GM19438 (cell line): ENCODE results near the gene COMT.

Source experiments
- ATAC-seq: cut with Tn5 transposase; IDR thresholded peaks from one replicate; pipeline ENCODE4 v1.9.1; 2021; ENCODE audit warnings: low read depth; ENCODE audit not compliant: unreplicated experiment

The COMT gene

GRCh38 chr22:19941365-19942082 is at the start of gene COMT, which contains the start of gene TXNRD2:
Gene COMT (plus strand): TSS chr22:19941772. CDS start chr22:19962527, 20,755 bp downstream.
Gene TXNRD2 (minus strand): TSS chr22:19941818. CDS start chr22:19941803, 15 bp downstream.
- no peak for ATAC-seq

- no peak for ATAC-seq
These were observed 49.2 kb upstream of the COMT start for GRCh38 chr22:19892257-19892879.

- ATAC-seq: no peak
These were observed 48.6 kb upstream of the COMT start for GRCh38 chr22:19892925-19893324.

DNA sequence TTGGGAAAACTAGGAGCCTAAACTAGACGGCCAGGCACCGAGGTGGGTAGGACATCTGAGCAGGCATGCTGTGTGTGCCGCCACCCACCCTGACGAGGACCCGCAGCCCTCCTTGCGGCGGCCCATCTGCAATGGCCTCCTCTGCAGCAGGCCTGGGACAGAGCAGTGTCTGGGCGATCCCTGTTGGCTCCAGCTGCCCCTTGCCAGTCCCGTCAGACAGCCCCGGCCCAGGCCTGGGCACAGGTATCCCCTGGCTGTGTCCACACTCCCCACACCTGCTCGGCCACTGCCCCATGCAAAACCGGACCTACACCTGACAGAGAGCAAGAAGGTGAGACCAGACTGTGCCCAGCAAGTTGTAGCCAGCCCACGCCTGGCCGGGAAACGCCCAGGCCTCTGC is 48.2 kb upstream of the COMT start:
- ATAC-seq: no peak

- no peak for ATAC-seq
These were observed 46.3 kb upstream of the COMT start for GRCh38 chr22:19895160-19895849.

- no peak for ATAC-seq
These were observed 44.8 kb upstream of the COMT start for GRCh38 chr22:19896665-19897355.

- no peak for ATAC-seq
These were observed 43.8 kb upstream of the COMT start for GRCh38 chr22:19897726-19898125.

DNA sequence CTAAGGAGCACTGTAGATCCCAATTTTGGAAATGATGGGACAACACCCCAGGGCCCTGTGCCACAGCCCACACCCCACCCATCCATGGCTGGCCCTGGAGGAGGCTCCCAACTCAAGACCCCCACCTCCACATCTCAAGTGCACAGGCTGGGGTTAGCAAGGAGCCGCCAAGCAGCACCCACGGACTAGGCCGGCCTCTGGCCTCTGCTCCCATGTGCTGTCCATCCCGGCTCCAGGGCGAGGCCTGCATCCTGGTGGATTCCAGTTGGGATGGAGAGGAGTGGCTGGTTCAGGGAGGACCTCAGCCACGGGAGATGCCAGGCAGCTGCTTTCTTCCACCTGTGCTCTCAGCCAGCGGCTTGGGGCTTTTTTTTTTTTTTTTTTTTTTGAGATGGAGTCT is 43.4 kb upstream of the COMT start:
- no peak for ATAC-seq

DNA sequence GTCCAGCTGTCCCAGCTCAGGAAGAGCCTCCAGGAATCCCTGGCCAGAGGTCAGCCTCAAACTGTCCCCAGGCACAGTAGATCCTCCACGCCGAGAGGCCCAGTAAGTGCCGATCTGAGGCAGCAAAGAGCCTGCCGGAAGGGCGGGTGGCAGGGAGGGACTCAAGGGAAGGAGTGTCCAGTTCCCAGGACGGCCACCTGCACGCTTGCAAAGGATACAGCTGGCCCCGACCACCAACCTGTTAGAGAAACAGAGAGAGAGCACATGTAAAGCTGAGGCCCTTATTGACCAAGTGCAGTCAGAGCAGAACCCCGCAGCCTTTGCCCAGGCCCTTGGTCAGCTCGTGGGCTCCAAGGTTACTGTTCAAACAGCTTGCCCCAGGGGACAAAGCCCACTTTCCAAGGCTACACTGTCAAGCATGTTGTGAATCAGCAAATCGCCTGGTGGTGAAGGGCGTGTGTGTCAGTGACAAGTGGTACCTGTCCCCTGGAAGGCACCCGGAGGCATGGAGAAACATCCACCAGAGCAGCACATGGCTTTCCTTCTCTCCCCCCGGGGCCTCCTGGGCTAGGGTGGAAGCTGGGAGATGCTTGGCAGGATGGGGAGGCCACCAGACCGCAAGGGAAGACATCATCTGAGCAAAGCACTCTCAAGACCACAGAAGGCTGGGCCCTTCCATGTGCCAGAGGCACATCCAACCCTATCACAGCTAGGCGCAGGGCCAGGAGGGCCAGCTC is 42.6 kb upstream of the COMT start:
- ATAC-seq: no peak

DNA sequence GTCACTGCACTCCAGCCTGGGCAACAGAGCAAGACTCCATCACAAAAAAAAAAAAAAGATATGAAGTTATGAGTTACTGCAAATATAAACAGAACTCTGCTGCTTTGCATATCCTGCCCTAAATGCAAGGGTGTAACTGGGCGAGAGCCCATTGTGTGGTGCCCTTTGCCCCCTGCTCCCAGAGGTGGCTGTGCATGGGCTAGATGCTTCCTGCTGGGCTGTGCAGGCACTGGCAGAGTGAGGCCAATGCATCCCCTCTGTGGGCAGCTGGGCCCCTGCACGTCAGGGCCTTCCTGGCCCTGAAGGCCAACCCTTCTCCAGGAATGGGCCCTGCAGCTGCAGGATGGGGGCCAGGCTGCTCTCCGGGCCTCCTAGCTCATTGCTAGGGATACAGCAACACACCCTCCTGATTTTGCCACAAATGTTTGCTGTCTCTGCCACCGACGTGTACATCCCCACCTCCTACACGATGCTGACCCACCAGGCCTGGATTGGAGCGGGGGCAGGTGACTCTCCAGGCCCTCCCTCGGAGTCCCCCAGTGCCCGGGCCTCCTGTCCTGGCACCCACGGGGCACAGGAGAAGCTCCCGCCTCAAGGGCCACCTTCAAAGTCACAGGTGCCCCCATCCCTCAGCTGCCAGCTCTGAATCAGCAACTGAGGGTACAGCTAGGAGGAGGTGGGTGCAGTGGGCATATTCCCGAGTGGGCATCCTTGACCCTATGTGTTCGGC is 40.7 kb upstream of the COMT start:
- no peak for ATAC-seq

DNA sequence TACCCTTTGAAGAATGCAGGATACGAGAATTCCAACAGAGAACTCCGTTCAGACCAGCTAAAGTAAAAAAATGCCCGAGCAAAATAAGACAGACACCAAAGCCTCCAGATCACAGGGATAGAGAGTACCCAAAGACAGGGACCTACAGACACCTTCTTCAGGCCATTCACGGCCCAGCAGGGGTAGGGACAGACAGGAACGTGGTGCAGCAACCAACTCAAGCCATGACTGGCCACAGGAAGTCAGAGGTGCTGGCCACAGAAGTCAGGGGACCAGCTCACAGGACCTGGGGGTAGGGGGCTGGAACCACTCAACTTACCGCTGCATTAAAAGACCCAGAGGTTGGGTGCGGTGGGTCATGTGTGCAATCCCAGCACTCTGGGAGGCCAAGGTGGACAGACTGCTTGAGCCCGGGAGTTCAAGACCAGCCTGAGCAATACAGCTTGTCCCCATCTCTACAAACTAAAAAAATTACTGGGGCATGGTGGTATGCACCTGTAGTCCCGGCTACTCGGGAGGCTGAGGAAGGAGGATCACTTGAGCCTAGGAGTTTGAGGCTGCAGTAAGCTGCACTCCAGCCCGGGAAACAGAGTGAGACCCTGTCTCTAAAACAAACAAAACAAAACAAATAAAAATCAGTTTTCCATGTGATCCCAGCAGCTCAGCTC is 39.9 kb upstream of the COMT start:
- ATAC-seq: no peak

DNA sequence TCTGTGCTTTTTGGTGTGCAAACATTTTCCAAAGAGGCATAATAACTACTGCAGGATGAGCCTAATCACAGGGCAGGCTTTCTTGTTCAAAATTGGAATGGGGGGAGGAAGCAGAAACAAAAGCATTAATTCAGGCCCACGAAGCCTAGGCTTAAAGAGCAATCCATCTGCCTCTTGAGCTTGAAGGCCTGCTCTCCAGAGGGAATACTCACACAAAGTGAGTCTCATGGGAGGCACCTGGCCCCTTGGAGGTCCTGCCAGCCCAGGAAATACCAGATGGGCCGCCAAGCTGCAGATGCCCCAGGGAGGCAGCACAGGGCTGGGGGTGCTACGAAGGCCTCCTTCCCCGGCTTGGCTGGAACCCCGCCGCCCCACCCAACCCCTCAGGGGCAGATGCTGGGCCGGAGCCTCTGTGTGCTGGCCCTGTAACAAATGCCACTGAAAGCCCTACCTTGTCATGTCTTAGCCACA is 39.3 kb upstream of the COMT start:
- ATAC-seq: no peak

- ATAC-seq: no peak
These were observed 38.5 kb upstream of the COMT start for GRCh38 chr22:19903031-19903430.

DNA sequence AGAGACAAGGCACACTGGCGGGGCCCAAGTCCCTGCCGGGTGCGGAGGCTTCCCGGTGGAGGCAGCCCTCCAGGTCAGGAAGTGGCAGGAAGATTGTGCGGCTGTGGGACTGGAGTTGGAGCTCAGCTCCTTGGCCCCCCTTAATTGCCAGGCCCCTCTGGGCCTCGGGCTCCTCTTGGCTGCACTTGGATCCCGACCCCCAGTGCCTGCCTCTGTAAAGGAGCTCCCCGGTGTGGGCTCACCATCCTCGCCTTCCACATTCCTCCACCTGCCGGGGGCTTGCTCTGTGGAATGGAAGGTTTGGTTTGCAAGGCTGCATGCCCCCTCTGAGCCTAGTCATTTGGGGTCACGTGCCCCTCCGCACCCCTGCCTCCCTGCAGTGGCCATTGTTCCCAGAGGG is 38.1 kb upstream of the COMT start:
- no peak for ATAC-seq

DNA sequence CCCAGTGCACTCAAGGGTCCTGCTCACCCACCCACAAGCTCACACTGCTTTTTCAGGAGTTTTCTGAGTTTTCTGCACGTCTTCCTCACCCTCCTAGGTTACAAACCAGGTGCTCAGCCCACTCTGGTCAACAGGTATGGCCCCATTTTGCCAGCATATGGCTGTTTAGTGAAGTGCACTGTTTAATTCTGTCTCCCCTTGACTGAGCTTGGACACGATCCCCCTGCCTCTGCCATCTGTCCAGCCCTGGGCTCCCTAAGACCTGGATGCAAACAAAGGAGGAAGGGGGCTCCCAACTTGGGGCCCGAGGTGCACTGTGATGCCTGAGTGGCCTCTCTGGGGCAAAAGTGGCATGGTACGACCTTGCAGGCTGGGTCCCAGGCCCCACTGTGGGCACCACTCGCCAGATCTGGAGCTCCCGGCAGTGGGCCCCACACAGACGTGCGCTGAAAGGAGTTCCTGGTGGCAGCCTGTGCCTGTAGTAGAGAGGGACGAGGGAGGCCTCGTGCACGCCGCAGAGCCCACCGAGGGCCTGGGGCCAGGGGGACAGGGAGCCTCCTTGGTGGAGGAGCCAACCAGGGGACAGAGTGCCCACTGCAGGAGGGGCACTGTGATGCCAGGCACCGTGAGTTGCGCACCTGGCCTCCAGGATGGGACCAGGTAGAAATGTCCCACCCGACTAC is 37.3 kb upstream of the COMT start:
- no peak for ATAC-seq

- no peak for ATAC-seq
These were observed 36.6 kb upstream of the COMT start for GRCh38 chr22:19904935-19905334.

DNA sequence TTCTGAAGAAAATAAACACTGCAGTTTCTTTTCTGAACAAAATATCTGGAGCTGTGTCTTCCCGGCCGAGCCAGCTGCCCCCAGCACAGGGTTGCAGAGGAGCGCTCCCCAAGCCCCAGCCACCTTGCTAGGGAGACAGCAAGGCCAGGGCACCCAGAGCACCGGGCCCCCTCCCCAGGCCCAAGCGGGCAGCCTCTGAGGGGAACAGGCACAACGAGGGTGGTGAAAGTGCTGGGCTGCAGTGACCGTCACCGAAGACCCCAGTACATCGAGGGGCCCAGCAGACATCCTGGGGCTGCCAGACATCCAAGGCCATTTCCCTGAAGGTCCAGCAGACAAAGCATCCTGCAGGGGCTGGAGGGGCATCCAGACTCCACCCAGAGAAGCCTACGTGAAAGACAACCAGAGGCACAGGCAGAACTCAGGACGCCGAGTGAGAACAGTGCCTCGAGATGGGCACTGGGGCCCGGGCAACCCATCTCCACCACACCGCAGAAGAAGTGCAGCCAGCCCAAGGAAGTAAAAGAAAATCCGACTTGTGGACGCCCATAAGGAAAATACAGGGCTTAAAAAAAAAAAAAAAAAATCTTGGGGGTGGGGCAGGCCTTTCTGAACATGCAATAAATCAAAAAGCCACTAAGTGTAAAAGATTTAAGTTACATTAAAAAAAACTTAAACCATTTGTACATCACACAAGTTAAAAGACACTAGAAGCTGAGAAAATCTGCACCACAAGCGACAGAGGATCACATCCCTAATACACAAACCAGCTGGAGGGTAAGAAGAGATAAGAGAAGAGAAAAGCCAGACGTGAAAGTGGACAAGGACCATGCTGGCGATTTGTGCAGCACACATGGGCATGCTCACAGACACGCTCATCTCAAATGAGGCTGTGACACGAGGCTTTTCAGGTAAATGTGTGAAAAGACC is 36.0 kb upstream of the COMT start:
- no peak for ATAC-seq
